ENCODE measurements around the gene CES5A.

CES5A gene

DNA sequence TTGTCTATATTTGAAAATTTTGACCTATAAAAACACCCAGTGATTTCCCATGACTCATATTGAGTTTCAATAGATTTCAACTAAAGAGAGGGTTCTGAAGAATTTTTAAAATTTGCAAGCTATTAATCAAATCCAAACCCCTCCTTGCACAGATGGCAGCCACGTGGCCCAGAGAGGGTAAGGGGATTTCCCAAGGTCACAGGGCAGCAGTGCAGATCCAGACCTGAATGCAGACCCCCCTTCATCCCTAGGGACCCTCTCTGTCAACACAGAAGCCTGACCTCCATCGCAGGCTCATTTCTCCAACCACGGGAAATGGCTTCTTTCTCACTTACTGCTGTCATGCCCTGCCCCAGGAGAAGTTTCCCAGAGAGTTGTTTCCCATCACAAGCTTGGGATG is 24.7 kb upstream of the CES5A start:
- no peaks in the 10 kb centered on the region for H3K79me1 ChIP-seq (ENCODE audit: low read length)
- H3K4me1 ChIP-seq (ENCODE audit: control insufficient read depth, low read depth, low read length) = no peaks in the 10 kb centered on the region
- no peak overlapping the region for H2BK120ac ChIP-seq (ENCODE audit: low read depth, low read length)
- H3K4me3 ChIP-seq (ENCODE audit: low read length) = no peak overlapping the region
- no peaks in the 10 kb centered on the region for H3K79me2 ChIP-seq (ENCODE audit: control insufficient read depth, insufficient read depth, low read length)
- no peak overlapping the region for H3K27ac ChIP-seq (ENCODE audit: low read depth, low read length)
- H2BK5ac ChIP-seq (ENCODE audit: low read length) = no peak overlapping the region
- no peak overlapping the region for H3K18ac ChIP-seq (ENCODE audit: low read length)
- DNase-seq = no peak
- no peak overlapping the region for H3K23ac ChIP-seq (ENCODE audit: low read length)
- no peaks in the 10 kb centered on the region for H3K36me3 ChIP-seq (ENCODE audit: control insufficient read depth, insufficient read depth, low read length)
- no peak overlapping the region for H3K4me2 ChIP-seq (ENCODE audit: low read length)
- no peak overlapping the region for H4K5ac ChIP-seq (ENCODE audit: low read length)
- H3K4ac ChIP-seq (ENCODE audit: low read depth, low read length) = no peak overlapping the region
- no peak overlapping the region for H2BK15ac ChIP-seq (replicated peaks; ENCODE audit: low read depth)
- no peak overlapping the region for H3K9ac ChIP-seq (ENCODE audit: low read length)
- H3K56ac ChIP-seq (ENCODE audit: low read length) = no peak overlapping the region
- no peak overlapping the region for H2AK5ac ChIP-seq (ENCODE audit: low read length)
- H4K8ac ChIP-seq (ENCODE audit: low read depth, low read length) = no peak overlapping the region
- WGBS (ENCODE audit: extremely low coverage, insufficient coverage, low lambda C conversion rate) = no CpG with 5 or more reads among the region's 3 CpGs
- no peaks in the 10 kb centered on the region for H3K27me3 ChIP-seq (ENCODE audit: insufficient read depth, low read length, poor library complexity)

DNA sequence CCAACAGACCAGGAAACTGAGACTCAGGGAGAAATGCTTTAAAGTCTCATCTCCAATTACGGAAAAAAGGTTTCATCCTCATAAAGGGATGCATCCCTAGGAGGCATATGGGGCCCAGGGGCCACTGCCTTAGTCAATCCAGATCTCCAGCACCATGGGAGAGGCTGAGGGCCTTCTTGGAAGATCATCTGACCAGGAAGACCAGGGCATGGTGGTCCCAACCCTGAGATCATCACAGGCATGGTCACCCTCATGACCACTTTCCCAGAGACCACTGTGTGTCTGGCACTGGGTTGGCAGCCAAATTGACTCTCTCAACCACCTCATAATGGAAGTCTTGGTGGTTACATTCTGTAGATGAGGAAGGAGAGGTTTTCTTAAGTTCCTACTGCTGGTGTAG is 23.4 kb upstream of the CES5A start:
- Histone ChIP-seq H3K27me3 (ENCODE audit: insufficient read depth, low read length, poor library complexity) (no peaks in the 10 kb centered on the region), H3K4me1 (ENCODE audit: control insufficient read depth, low read depth, low read length) (no peaks in the 10 kb centered on the region), H3K23ac (ENCODE audit: low read length) (no peak overlapping the region), H3K36me3 (ENCODE audit: control insufficient read depth, insufficient read depth, low read length) (no peaks in the 10 kb centered on the region), H3K56ac (ENCODE audit: low read length) (no peak overlapping the region), H2BK5ac (ENCODE audit: low read length) (no peak overlapping the region), H3K9ac (ENCODE audit: low read length) (no peak overlapping the region), H3K4me3 (ENCODE audit: low read length) (no peak overlapping the region), H2BK120ac (ENCODE audit: low read depth, low read length) (no peak overlapping the region), H3K27ac (ENCODE audit: low read depth, low read length) (no peak overlapping the region), H2BK15ac (replicated peaks; ENCODE audit: low read depth) (no peak overlapping the region), H4K8ac (ENCODE audit: low read depth, low read length) (no peak overlapping the region), H3K4me2 (ENCODE audit: low read length) (no peak overlapping the region), H3K4ac (ENCODE audit: low read depth, low read length) (no peak overlapping the region), H3K79me2 (ENCODE audit: control insufficient read depth, insufficient read depth, low read length) (no peaks in the 10 kb centered on the region), H2AK5ac (ENCODE audit: low read length) (no peak overlapping the region), H3K18ac (ENCODE audit: low read length) (no peak overlapping the region), H4K5ac (ENCODE audit: low read length) (no peak overlapping the region), H3K79me1 (ENCODE audit: low read length) (no peaks in the 10 kb centered on the region)
- WGBS (ENCODE audit: extremely low coverage, insufficient coverage, low lambda C conversion rate) = no CpG with 5 or more reads among the region's 1 CpG
- DNase-seq = no peak

DNA sequence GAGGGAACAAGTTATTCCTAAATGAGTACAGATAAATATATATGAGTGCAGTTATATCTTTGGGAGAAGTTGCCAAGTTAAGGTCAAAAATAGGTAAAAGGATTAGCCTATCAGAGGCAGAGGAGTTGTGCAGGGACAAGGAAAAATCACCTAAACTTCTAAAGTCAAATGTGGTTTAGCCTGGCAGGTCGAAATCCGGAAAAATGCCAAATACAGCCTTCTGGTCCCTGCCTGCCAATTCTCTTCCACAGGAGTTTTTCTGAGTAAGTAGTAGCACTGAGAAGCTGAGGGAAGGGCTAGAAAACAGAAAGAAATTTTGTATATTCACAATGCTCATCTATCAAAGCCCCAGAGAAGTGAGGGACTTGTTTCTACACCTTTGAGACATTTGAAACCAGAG is 17.6 kb upstream of the CES5A start:
- H3K23ac ChIP-seq (ENCODE audit: low read length) = no peak overlapping the region
- no peak overlapping the region for H3K4me3 ChIP-seq (ENCODE audit: low read length)
- no peak overlapping the region for H2BK120ac ChIP-seq (ENCODE audit: low read depth, low read length)
- no peaks in the 10 kb centered on the region for H3K79me2 ChIP-seq (ENCODE audit: control insufficient read depth, insufficient read depth, low read length)
- H3K36me3 ChIP-seq (ENCODE audit: control insufficient read depth, insufficient read depth, low read length) = no peaks in the 10 kb centered on the region
- no peak for DNase-seq
- H3K4ac ChIP-seq (ENCODE audit: low read depth, low read length) = no peak overlapping the region
- no peak overlapping the region for H3K18ac ChIP-seq (ENCODE audit: low read length)
- H2AK5ac ChIP-seq (ENCODE audit: low read length) = no peak overlapping the region
- H3K56ac ChIP-seq (ENCODE audit: low read length) = no peak overlapping the region
- no peak overlapping the region for H4K8ac ChIP-seq (ENCODE audit: low read depth, low read length)
- no peak overlapping the region for H2BK15ac ChIP-seq (replicated peaks; ENCODE audit: low read depth)
- no peak overlapping the region for H3K27ac ChIP-seq (ENCODE audit: low read depth, low read length)
- H3K9ac ChIP-seq (ENCODE audit: low read length) = no peak overlapping the region
- H2BK5ac ChIP-seq (ENCODE audit: low read length) = no peak overlapping the region
- no peak overlapping the region for H3K4me2 ChIP-seq (ENCODE audit: low read length)
- H3K27me3 ChIP-seq (ENCODE audit: insufficient read depth, low read length, poor library complexity) = no peaks in the 10 kb centered on the region
- no peak overlapping the region for H4K5ac ChIP-seq (ENCODE audit: low read length)
- H3K79me1 ChIP-seq (ENCODE audit: low read length) = no peaks in the 10 kb centered on the region
- no CpG with 5 or more reads among the region's 2 CpGs for WGBS (ENCODE audit: extremely low coverage, insufficient coverage, low lambda C conversion rate)
- H3K4me1 ChIP-seq (ENCODE audit: control insufficient read depth, low read depth, low read length) = no peaks in the 10 kb centered on the region

GRCh38 chr16:55889518-55889917 is 14.3 kb upstream of the CES5A start:
- no peak overlapping the region for H4K8ac ChIP-seq (ENCODE audit: low read depth, low read length)
- no peak for DNase-seq
- no peaks in the 10 kb centered on the region for H3K79me1 ChIP-seq (ENCODE audit: low read length)
- no peak overlapping the region for H3K4me3 ChIP-seq (ENCODE audit: low read length)
- H2AK5ac ChIP-seq (ENCODE audit: low read length) = no peak overlapping the region
- no peaks in the 10 kb centered on the region for H3K36me3 ChIP-seq (ENCODE audit: control insufficient read depth, insufficient read depth, low read length)
- H2BK5ac ChIP-seq (ENCODE audit: low read length) = no peak overlapping the region
- H3K79me2 ChIP-seq (ENCODE audit: control insufficient read depth, insufficient read depth, low read length) = no peaks in the 10 kb centered on the region
- no peak overlapping the region for H3K56ac ChIP-seq (ENCODE audit: low read length)
- H3K4ac ChIP-seq (ENCODE audit: low read depth, low read length) = no peak overlapping the region
- no peak overlapping the region for H3K4me2 ChIP-seq (ENCODE audit: low read length)
- H2BK120ac ChIP-seq (ENCODE audit: low read depth, low read length) = no peak overlapping the region
- no peak overlapping the region for H3K18ac ChIP-seq (ENCODE audit: low read length)
- H4K5ac ChIP-seq (ENCODE audit: low read length) = no peak overlapping the region
- H2BK15ac ChIP-seq (replicated peaks; ENCODE audit: low read depth) = no peak overlapping the region
- H3K4me1 ChIP-seq (ENCODE audit: control insufficient read depth, low read depth, low read length) = no peaks in the 10 kb centered on the region
- H3K27me3 ChIP-seq (ENCODE audit: insufficient read depth, low read length, poor library complexity) = no peaks in the 10 kb centered on the region
- H3K27ac ChIP-seq (ENCODE audit: low read depth, low read length) = no peak overlapping the region
- H3K9ac ChIP-seq (ENCODE audit: low read length) = no peak overlapping the region
- no peak overlapping the region for H3K23ac ChIP-seq (ENCODE audit: low read length)
- no CpG with 5 or more reads among the region's 2 CpGs for WGBS (ENCODE audit: extremely low coverage, insufficient coverage, low lambda C conversion rate)

GRCh38 chr16:55888546-55888945 is 13.4 kb upstream of the CES5A start:
- no peaks in the 10 kb centered on the region for H3K79me2 ChIP-seq (ENCODE audit: control insufficient read depth, insufficient read depth, low read length)
- H3K4me1 ChIP-seq (ENCODE audit: control insufficient read depth, low read depth, low read length) = no peaks in the 10 kb centered on the region
- H3K18ac ChIP-seq (ENCODE audit: low read length) = no peak overlapping the region
- no peak overlapping the region for H2BK5ac ChIP-seq (ENCODE audit: low read length)
- H2BK15ac ChIP-seq (replicated peaks; ENCODE audit: low read depth) = no peak overlapping the region
- no peak overlapping the region for H3K4me3 ChIP-seq (ENCODE audit: low read length)
- no peak overlapping the region for H4K8ac ChIP-seq (ENCODE audit: low read depth, low read length)
- no peak overlapping the region for H3K9ac ChIP-seq (ENCODE audit: low read length)
- DNase-seq = no peak
- H2BK120ac ChIP-seq (ENCODE audit: low read depth, low read length) = no peak overlapping the region
- H2AK5ac ChIP-seq (ENCODE audit: low read length) = no peak overlapping the region
- no peaks in the 10 kb centered on the region for H3K36me3 ChIP-seq (ENCODE audit: control insufficient read depth, insufficient read depth, low read length)
- no peaks in the 10 kb centered on the region for H3K27me3 ChIP-seq (ENCODE audit: insufficient read depth, low read length, poor library complexity)
- H3K56ac ChIP-seq (ENCODE audit: low read length) = no peak overlapping the region
- no CpG with 5 or more reads among the region's 2 CpGs for WGBS (ENCODE audit: extremely low coverage, insufficient coverage, low lambda C conversion rate)
- H4K5ac ChIP-seq (ENCODE audit: low read length) = no peak overlapping the region
- no peak overlapping the region for H3K4me2 ChIP-seq (ENCODE audit: low read length)
- H3K79me1 ChIP-seq (ENCODE audit: low read length) = no peaks in the 10 kb centered on the region
- no peak overlapping the region for H3K27ac ChIP-seq (ENCODE audit: low read depth, low read length)
- no peak overlapping the region for H3K23ac ChIP-seq (ENCODE audit: low read length)
- H3K4ac ChIP-seq (ENCODE audit: low read depth, low read length) = no peak overlapping the region

DNA sequence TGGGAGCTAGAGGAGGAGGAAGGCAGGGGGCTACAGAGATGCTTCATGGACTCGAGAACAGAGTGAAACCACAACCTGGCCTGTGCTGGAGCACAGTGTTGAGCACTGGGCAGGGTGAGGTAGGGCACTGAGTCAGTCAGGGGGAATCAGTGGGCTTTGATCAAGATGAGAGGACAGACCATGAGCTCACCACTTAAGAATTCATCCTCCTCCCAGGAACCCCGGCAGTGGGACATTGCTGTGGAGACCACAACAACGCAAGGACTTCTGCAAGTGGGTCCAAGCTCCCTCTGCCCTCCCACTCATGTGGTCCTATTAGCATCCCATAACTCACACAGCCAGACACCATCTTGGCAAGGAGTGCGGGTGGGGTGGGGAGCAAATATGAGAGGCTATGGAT is 1.7 kb upstream of the CES5A start:
- no peaks in the 10 kb centered on the region for H3K27me3 ChIP-seq (ENCODE audit: insufficient read depth, low read length, poor library complexity)
- H3K27ac ChIP-seq (ENCODE audit: low read depth, low read length) = no peak overlapping the region
- no CpG with 5 or more reads among the region's 4 CpGs for WGBS (ENCODE audit: extremely low coverage, insufficient coverage, low lambda C conversion rate)
- no peak overlapping the region for H2BK5ac ChIP-seq (ENCODE audit: low read length)
- H2BK15ac ChIP-seq (replicated peaks; ENCODE audit: low read depth) = no peak overlapping the region
- no peak overlapping the region for H3K4me2 ChIP-seq (ENCODE audit: low read length)
- H3K36me3 ChIP-seq (ENCODE audit: control insufficient read depth, insufficient read depth, low read length) = no peaks in the 10 kb centered on the region
- no peaks in the 10 kb centered on the region for H3K79me1 ChIP-seq (ENCODE audit: low read length)
- H2BK120ac ChIP-seq (ENCODE audit: low read depth, low read length) = no peak overlapping the region
- H3K18ac ChIP-seq (ENCODE audit: low read length) = no peak overlapping the region
- no peak overlapping the region for H4K8ac ChIP-seq (ENCODE audit: low read depth, low read length)
- H3K4me1 ChIP-seq (ENCODE audit: control insufficient read depth, low read depth, low read length) = no peaks in the 10 kb centered on the region
- no peak overlapping the region for H3K4ac ChIP-seq (ENCODE audit: low read depth, low read length)
- H4K5ac ChIP-seq (ENCODE audit: low read length) = no peak overlapping the region
- H3K56ac ChIP-seq (ENCODE audit: low read length) = no peak overlapping the region
- DNase-seq = peak; percentile 88
- no peaks in the 10 kb centered on the region for H3K79me2 ChIP-seq (ENCODE audit: control insufficient read depth, insufficient read depth, low read length)
- H3K9ac ChIP-seq (ENCODE audit: low read length) = no peak overlapping the region
- H2AK5ac ChIP-seq (ENCODE audit: low read length) = no peak overlapping the region
- no peak overlapping the region for H3K4me3 ChIP-seq (ENCODE audit: low read length)
- H3K23ac ChIP-seq (ENCODE audit: low read length) = no peak overlapping the region
